ENCODE results near the gene TBC1D16. TPM values are rescaled to one million over a fixed set of nuclear protein-coding genes. Genes with fewer than 3 reads are reported as not detected.
"Not testable (repeated sequence)": the region's sequence is repeated elsewhere in the genome, so short reads cannot be mapped to it uniquely, and the experiment has no call there.

Gene TBC1D16
- total RNA-seq, 1 experiment from 2014 or later: 55.4 TPM

DNA sequence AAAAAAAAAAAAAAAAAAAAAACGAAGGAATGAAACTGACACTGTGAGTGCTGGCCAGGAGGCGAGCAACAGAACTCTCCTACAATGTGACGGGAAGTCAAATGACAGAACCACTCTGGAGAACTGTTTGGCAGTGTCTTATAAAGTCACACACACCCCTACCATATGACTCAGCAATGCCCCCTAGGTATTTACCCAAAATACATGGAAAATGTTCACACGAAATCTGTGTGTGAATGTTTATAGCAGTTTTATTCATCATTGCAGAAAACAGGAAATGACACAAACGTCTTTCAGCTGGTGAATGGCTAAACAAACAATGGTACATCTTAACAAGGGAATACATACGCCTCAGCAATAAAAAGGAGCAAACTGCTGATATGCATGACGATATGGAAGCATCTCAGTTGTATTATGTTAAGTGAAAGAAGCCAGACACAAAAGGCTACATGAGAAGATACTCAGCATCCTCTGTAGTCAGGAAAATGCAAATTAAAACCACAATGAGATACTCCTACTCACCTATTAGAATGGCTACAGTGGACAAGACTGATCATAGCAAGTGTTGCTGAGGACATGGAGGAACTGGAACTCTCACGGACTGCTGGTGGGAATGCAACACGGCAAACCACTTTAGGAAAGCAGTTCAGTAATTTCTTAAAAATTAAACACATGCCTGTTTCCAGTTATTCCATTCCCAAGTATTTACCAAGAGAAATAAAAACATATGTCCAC lies 74.7 kb downstream of the TBC1D16 start:
- Histone ChIP-seq H3K4me3 (ENCODE audit: low read depth, low read length) (no peak overlapping the region), H3K9me3 (no peaks in the 10 kb centered on the region), H3K4me1 (peaks cover 2% of the 10 kb centered on the region), H3K36me3 (ENCODE audit: control insufficient read depth, insufficient read depth, low read length) (no peaks in the 10 kb centered on the region), H3K27me3 (replicated peaks; ENCODE audit: control insufficient read depth, insufficient read depth, low read length) (no peaks in the 10 kb centered on the region)
- DNase-seq: no peak
- TF ChIP-seq, protein P1, sequence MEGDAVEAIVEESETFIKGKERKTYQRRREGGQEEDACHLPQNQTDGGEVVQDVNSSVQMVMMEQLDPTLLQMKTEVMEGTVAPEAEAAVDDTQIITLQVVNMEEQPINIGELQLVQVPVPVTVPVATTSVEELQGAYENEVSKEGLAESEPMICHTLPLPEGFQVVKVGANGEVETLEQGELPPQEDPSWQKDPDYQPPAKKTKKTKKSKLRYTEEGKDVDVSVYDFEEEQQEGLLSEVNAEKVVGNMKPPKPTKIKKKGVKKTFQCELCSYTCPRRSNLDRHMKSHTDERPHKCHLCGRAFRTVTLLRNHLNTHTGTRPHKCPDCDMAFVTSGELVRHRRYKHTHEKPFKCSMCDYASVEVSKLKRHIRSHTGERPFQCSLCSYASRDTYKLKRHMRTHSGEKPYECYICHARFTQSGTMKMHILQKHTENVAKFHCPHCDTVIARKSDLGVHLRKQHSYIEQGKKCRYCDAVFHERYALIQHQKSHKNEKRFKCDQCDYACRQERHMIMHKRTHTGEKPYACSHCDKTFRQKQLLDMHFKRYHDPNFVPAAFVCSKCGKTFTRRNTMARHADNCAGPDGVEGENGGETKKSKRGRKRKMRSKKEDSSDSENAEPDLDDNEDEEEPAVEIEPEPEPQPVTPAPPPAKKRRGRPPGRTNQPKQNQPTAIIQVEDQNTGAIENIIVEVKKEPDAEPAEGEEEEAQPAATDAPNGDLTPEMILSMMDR (IDR thresholded peaks at IDR 0.05; ENCODE audit: insufficient read depth in 1 of 2, low read depth in 1 of 2, low read length in 1 of 2, severe bottlenecking in 1 of 2, unreplicated experiment in 1 of 2): no peak
- H3K36me3 Mint-ChIP-seq (ENCODE audit: insufficient read depth, unreplicated experiment): no peaks in the 10 kb centered on the region
- intact Hi-C loops (cut with micrococcal nuclease; ENCODE audit: unreplicated experiment): no loop called here
- H3K4me3 Mint-ChIP-seq (ENCODE audit: unreplicated experiment): no peak overlapping the region
- peaks cover 7% of the 10 kb centered on the region for H3K9me3 Mint-ChIP-seq (ENCODE audit: unreplicated experiment)
- no TSS peak for BruUV-seq (replicated peaks)
- H3K27ac Mint-ChIP-seq (ENCODE audit: unreplicated experiment): no peak overlapping the region
- peaks cover 9% of the 10 kb centered on the region for H3K4me1 Mint-ChIP-seq (ENCODE audit: low read depth, unreplicated experiment)
- CTCF ChIA-PET: no interaction called here
- no peaks in the 10 kb centered on the region for H3K27me3 Mint-ChIP-seq (ENCODE audit: insufficient read depth, unreplicated experiment)
- POLR2A ChIA-PET: no interaction called here

DNA sequence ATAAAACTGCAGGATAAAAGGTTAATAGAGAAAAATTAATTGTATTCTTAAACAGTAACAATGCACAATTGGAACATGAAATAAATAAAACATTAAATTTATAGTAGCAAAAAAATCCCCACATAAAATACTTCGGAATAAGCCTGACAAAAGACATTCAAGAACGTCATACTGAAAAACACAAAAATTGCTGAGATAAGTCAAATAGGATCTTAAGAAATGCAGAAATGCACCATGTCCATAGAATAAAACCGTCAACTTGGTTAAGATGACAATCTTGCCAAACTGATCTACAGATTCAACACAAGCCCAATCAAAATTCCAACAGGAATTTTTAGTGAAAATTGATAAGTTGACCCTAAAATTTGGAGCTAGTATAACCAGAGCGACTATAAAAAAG lies 76.6 kb downstream of the TBC1D16 start:
- H3K27me3 Mint-ChIP-seq (ENCODE audit: insufficient read depth, unreplicated experiment): no peaks in the 10 kb centered on the region
- CTCF ChIA-PET: no interaction called here
- no peaks in the 10 kb centered on the region for H3K9me3 ChIP-seq
- TF ChIP-seq, protein P1 (IDR thresholded peaks at IDR 0.05; ENCODE audit: insufficient read depth in 1 of 2, low read depth in 1 of 2, low read length in 1 of 2, severe bottlenecking in 1 of 2, unreplicated experiment in 1 of 2): no peak
- H3K4me1 Mint-ChIP-seq (ENCODE audit: low read depth, unreplicated experiment): peaks cover 10% of the 10 kb centered on the region
- H3K36me3 ChIP-seq (ENCODE audit: control insufficient read depth, insufficient read depth, low read length): no peaks in the 10 kb centered on the region
- POLR2A ChIA-PET: interaction anchor here (0.5 kb wide), 1 partner anchor 120 kb away, joined by 4 read pairs; no protein-coding TSS in a partner anchor
- H3K9me3 Mint-ChIP-seq (ENCODE audit: unreplicated experiment): peaks cover 7% of the 10 kb centered on the region
- no TSS peak for BruUV-seq (replicated peaks)
- H3K4me1 ChIP-seq: peaks cover 12% of the 10 kb centered on the region
- H3K27me3 ChIP-seq (replicated peaks; ENCODE audit: control insufficient read depth, insufficient read depth, low read length): no peaks in the 10 kb centered on the region
- H3K36me3 Mint-ChIP-seq (ENCODE audit: insufficient read depth, unreplicated experiment): no peaks in the 10 kb centered on the region
- no peak for DNase-seq
- H3K4me3 ChIP-seq (ENCODE audit: low read depth, low read length): no peak overlapping the region
- H3K27ac Mint-ChIP-seq (ENCODE audit: unreplicated experiment): no peak overlapping the region
- intact Hi-C loops (cut with micrococcal nuclease; ENCODE audit: unreplicated experiment): no loop called here
- no peak overlapping the region for H3K4me3 Mint-ChIP-seq (ENCODE audit: unreplicated experiment)

DNA sequence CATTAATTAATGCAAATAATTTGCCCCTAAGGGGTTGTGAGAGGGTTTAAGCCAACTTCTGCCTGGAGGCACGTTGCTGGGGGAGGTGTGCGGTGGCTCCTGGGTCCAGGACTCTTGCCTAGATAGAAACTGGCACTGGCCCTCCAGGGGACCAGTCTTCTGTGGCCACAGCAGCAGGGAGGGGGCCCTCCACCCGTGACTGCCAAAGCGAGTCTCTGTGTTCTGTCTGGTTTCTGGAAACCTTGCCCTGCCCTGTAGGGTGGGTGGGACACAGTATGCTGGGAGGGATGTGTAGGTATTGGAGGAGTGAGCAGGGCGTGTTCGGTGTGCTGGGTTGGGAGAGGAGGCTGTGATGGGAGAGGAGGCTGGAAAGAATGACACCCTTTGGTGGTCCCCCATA lies 78.8 kb downstream of the TBC1D16 start:
- TF ChIP-seq, protein P1 (IDR thresholded peaks at IDR 0.05; ENCODE audit: insufficient read depth in 1 of 2, low read depth in 1 of 2, low read length in 1 of 2, severe bottlenecking in 1 of 2, unreplicated experiment in 1 of 2): no peak
- no TSS peak for BruUV-seq (replicated peaks)
- no peaks in the 10 kb centered on the region for H3K27me3 ChIP-seq (replicated peaks; ENCODE audit: control insufficient read depth, insufficient read depth, low read length)
- ChIA-PET POLR2A (no interaction called here), CTCF (interaction anchor here (0.6 kb wide), 1 partner anchor 146 kb away, joined by 3 read pairs; no protein-coding TSS in a partner anchor)
- intact Hi-C loops (cut with micrococcal nuclease; ENCODE audit: unreplicated experiment): no loop called here
- H3K36me3 Mint-ChIP-seq (ENCODE audit: insufficient read depth, unreplicated experiment): peaks cover 11% of the 10 kb centered on the region
- peak in 1 of 2 experiments; percentile 27 for DNase-seq
- H3K4me1 Mint-ChIP-seq (ENCODE audit: low read depth, unreplicated experiment): peaks cover 14% of the 10 kb centered on the region
- H3K9me3 ChIP-seq: no peaks in the 10 kb centered on the region
- H3K4me3 Mint-ChIP-seq (ENCODE audit: unreplicated experiment): no peak overlapping the region
- no peak overlapping the region for H3K4me3 ChIP-seq (ENCODE audit: low read depth, low read length)
- H3K4me1 ChIP-seq: peaks cover 31% of the 10 kb centered on the region
- H3K27ac Mint-ChIP-seq (ENCODE audit: unreplicated experiment): peak overlapping the region; percentile 24
- no peaks in the 10 kb centered on the region for H3K36me3 ChIP-seq (ENCODE audit: control insufficient read depth, insufficient read depth, low read length)
- no peaks in the 10 kb centered on the region for H3K27me3 Mint-ChIP-seq (ENCODE audit: insufficient read depth, unreplicated experiment)
- no peaks in the 10 kb centered on the region for H3K9me3 Mint-ChIP-seq (ENCODE audit: unreplicated experiment)

DNA sequence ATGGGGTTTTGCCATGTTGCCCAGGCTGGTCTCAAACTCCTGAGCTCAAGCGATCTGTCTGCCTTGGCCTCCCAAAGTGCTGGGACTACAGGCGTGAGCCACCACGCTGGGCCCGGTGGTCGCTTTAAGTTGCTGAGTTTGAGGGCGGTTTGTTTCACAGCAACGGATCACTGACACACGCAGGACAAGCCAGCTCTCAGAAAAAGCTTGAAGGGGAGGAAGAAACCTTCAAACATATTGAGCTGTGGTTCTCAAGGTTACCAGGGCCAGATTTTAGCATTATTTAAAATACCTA lies 79.3 kb downstream of the TBC1D16 start:
- CTCF ChIA-PET: interaction anchor here (0.6 kb wide), 1 partner anchor 145 kb away, joined by 3 read pairs; no protein-coding TSS in a partner anchor
- H3K4me1 ChIP-seq: peaks cover 36% of the 10 kb centered on the region
- H3K9me3 Mint-ChIP-seq (ENCODE audit: unreplicated experiment); H3K27me3 ChIP-seq (replicated peaks; ENCODE audit: control insufficient read depth, insufficient read depth, low read length); H3K4me3 Mint-ChIP-seq (ENCODE audit: unreplicated experiment); H3K9me3 ChIP-seq; intact Hi-C loops (cut with micrococcal nuclease; ENCODE audit: unreplicated experiment); H3K27me3 Mint-ChIP-seq (ENCODE audit: insufficient read depth, unreplicated experiment); BruUV-seq (replicated peaks); POLR2A ChIA-PET; H3K27ac Mint-ChIP-seq (ENCODE audit: unreplicated experiment); H3K4me3 ChIP-seq (ENCODE audit: low read depth, low read length); H3K36me3 ChIP-seq (ENCODE audit: control insufficient read depth, insufficient read depth, low read length): not testable (repeated sequence)
- DNase-seq: peak in 1 of 2 experiments; percentile 16
- H3K36me3 Mint-ChIP-seq (ENCODE audit: insufficient read depth, unreplicated experiment): peaks cover 12% of the 10 kb centered on the region
- peaks cover 17% of the 10 kb centered on the region for H3K4me1 Mint-ChIP-seq (ENCODE audit: low read depth, unreplicated experiment)
